Muscle layer of duodenum (tissue), 2 donors: ENCODE measurements around the gene ZNF232.
"Not testable (repeated sequence)": the region's sequence is repeated elsewhere in the genome, so short reads cannot be mapped to it uniquely, and the experiment has no call there.

ENCODE experiments used
- H3K27ac ChIP-seq: one replicate; pipeline ENCODE4 v1.7.0; 2013; ENCODE audit warnings: mild to moderate bottlenecking, low read length
- H3K27me3 ChIP-seq: one replicate; pipeline ENCODE4 v1.7.0; 2013; ENCODE audit warnings: low read depth, mild to moderate bottlenecking, control low read depth, low read length
- H3K36me3 ChIP-seq, 2 donors: one replicate each; pipeline ENCODE4 v1.7.0; 2013; ENCODE audit warnings: low read length in 2 of 2, control low read depth in 1 of 2, mild to moderate bottlenecking in 1 of 2; ENCODE audit not compliant: insufficient read depth in 2 of 2, control insufficient read depth in 1 of 2
- H3K4me1 ChIP-seq, 2 donors: one replicate each; pipeline ENCODE4 v1.7.0; 2013; ENCODE audit warnings: low read length in 2 of 2, mild to moderate bottlenecking in 2 of 2, control low read depth in 1 of 2, moderate library complexity in 1 of 2; ENCODE audit not compliant: insufficient read depth in 2 of 2, control insufficient read depth in 1 of 2
- H3K4me3 ChIP-seq, 2 donors: one replicate each; pipeline ENCODE4 v1.7.0; 2013; ENCODE audit warnings: low read length in 2 of 2, low read depth in 1 of 2, mild to moderate bottlenecking in 1 of 2
- H3K9me3 ChIP-seq, 2 donors: one replicate each; pipeline ENCODE4 v1.7.0; 2013; ENCODE audit warnings: low read length in 2 of 2, control low read depth in 1 of 2, mild to moderate bottlenecking in 1 of 2; ENCODE audit not compliant: control insufficient read depth in 1 of 2
- donor health status: healthy.

Gene ZNF232

DNA sequence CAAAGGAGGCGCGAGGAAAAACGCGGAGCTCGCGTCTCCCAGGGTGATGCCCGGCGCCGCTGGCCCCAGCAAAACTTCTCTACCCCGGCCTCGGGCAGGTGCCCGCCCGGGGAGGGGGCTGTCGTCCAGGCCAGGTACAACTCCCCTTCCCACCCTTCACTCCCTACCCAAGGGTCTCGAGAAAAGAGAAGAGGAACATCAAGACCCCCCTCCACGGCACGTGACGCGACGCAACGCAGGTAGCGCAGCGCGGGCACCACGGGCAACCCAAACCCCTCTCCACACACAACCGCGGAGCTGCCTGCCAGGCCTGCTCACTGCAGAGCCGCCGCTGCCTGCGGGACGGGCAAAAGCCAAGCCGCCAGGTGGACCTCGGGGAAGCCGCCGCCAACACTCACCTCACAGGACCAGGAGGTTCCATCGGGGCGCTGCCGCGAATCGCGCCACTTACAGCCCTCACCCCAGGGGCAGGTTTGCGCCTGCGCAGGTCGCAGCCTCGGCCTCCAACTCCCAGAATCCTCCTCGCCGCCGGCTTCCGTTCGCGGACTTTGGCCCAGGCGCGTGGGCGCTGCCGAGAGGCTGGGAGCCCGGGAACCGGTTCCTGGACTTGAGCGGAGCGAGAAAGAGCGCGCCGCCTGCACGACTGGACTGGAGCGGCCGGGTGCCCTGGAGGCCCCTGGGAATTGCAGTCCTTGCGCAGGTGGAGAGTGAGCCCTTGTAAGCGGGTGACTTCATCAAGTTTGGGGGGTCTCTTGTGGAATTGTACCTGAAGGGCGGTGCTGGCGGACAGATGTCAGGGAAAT lies at the start of gene ZNF232:
TSS of gene ZNF232 (minus strand) at position 477 of the 803 bp plus-strand sequence. CDS start at position 421, 56 bp downstream.
- no peaks in the 10 kb centered on the region for H3K9me3 ChIP-seq
- H3K27ac ChIP-seq = peak within 1 kb of the TSS; percentile 77
- H3K4me3 ChIP-seq = peak within 1 kb of the TSS; percentile 86 to 99
- peaks cover 10% of the 10 kb centered on the region for H3K27me3 ChIP-seq
- H3K36me3 ChIP-seq = peaks cover 14 to 19% of the 10 kb centered on the region in 2 donors
- H3K4me1 ChIP-seq = peaks cover 0 to 10% of the 10 kb centered on the region in 2 donors

DNA sequence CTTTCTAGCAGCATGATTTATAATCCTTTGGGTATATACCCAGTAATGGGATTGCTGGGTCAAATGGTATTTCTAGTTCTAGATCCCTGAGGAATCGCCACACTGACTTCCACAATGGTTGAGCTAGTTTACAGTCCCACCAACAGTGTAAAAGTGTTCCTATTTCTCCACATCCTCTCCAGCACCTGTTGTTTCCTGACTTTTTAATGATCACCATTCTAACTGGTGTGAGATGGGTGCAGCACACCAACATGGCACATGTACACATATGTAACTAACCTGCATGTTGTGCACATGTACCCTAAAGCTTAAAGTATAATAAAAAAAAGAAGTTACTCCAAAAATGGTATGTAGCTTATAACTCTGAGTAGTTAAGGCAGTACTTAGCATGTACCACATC lies 49.0 kb upstream of the ZNF232 start:
- not testable (repeated sequence) for H3K4me1 ChIP-seq, H3K36me3 ChIP-seq, H3K4me3 ChIP-seq, H3K27ac ChIP-seq, H3K27me3 ChIP-seq, H3K9me3 ChIP-seq

- H3K27me3 ChIP-seq, H3K36me3 ChIP-seq, H3K4me1 ChIP-seq, H3K27ac ChIP-seq, H3K4me3 ChIP-seq, H3K9me3 ChIP-seq: not testable (repeated sequence)
Observed at GRCh38 chr17:5146122-5146521, 34.4 kb upstream of the ZNF232 start.

DNA sequence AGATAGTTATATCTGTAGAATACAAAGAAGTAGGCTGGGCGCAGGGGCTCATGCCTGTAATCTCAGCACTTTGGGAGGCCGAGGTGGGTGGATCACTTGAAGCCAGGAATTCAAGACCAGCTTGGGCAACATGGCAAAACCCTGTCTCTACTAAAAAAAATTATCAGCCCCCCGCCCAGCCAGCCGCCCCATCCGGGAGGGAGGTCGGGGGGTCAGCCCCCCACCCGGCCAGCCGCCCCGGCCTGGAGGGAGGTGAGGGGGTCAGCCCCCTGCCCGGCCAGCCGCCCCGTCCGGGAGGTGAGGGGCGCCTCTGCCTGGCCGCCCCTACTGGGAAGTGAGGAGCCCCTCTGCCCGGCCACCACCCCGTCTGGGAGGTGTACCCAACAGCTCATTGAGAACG lies 31.2 kb upstream of the ZNF232 start:
- not testable (repeated sequence) for H3K27ac ChIP-seq, H3K9me3 ChIP-seq, H3K4me1 ChIP-seq, H3K4me3 ChIP-seq, H3K27me3 ChIP-seq, H3K36me3 ChIP-seq

- no peak overlapping the region for H3K27ac ChIP-seq
- H3K4me1 ChIP-seq = no peaks in the 10 kb centered on the region
- H3K27me3 ChIP-seq = no peaks in the 10 kb centered on the region
- no peaks in the 10 kb centered on the region for H3K9me3 ChIP-seq
- H3K4me3 ChIP-seq = no peak overlapping the region
- H3K36me3 ChIP-seq = no peaks in the 10 kb centered on the region
Observed at GRCh38 chr17:5139458-5139732, 27.7 kb upstream of the ZNF232 start.

- H3K27me3 ChIP-seq = no peaks in the 10 kb centered on the region
- H3K36me3 ChIP-seq = no peaks in the 10 kb centered on the region
- H3K4me1 ChIP-seq = no peaks in the 10 kb centered on the region
- H3K27ac ChIP-seq = no peak overlapping the region
- H3K4me3 ChIP-seq = no peak overlapping the region
- H3K9me3 ChIP-seq = no peaks in the 10 kb centered on the region
Observed at GRCh38 chr17:5138616-5139457, 27.2 kb upstream of the ZNF232 start.

- not testable (repeated sequence) for H3K4me1 ChIP-seq, H3K9me3 ChIP-seq, H3K36me3 ChIP-seq, H3K4me3 ChIP-seq, H3K27ac ChIP-seq, H3K27me3 ChIP-seq
Observed at GRCh38 chr17:5138198-5138544, 26.5 kb upstream of the ZNF232 start.

- not testable (repeated sequence) for H3K4me3 ChIP-seq
Observed at GRCh38 chr17:5137511-5138197, 26.0 kb upstream of the ZNF232 start.

DNA sequence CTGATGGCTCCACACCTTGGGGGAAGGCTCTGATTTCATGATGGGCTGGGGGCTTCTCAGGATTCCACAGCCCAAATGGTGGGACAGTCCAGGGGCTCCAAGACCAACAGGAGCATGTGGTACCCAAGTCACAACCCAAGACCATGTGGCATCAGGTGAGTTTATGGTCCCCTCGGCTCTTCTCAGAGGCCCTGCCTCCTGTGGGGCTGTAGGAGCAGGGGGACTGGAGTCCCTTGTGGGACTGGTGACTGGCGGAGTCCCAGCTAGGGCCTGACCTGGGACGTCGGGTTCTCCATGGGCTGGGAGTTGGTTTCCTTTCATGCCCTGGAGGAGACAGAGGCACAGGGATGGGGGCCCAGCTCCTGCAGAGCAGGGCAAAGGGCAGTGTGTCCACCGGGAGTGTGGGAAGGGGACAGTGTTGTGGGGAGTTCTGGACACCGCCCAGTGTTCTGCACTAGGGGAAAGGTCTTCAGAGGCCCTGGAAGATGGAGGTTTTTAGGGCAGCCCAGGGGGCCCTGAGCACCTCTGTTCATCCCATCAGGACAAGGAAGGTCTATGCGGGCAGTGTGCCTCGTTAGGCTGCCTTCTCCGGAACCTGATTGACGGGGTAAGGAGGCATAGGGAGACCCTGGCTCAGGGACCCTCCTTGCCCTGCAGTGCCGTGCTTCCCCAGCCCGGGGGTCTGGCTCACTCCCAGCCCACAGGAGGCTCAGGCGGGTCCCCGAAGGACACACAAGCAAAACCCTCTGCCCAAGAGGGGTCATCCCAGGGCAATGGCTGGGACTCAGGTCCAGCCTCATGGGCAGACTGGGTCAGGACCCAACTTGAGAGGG lies 25.1 kb upstream of the ZNF232 start:
- H3K4me3 ChIP-seq, H3K27me3 ChIP-seq, H3K36me3 ChIP-seq, H3K4me1 ChIP-seq, H3K27ac ChIP-seq, H3K9me3 ChIP-seq: not testable (repeated sequence)

More at GRCh38 chr17:5137511-5138197, 26.0 kb upstream of the ZNF232 start:
- H3K36me3 ChIP-seq, H3K9me3 ChIP-seq, H3K27me3 ChIP-seq, H3K27ac ChIP-seq, H3K4me1 ChIP-seq: not testable (repeated sequence)

GRCh38 chr17:5135726-5136579 lies 24.3 kb upstream of the ZNF232 start:
- Histone ChIP-seq H3K27ac (no peak overlapping the region), H3K27me3 (no peaks in the 10 kb centered on the region), H3K9me3 (no peaks in the 10 kb centered on the region), H3K36me3 (no peaks in the 10 kb centered on the region), H3K4me1 (no peaks in the 10 kb centered on the region), H3K4me3 (no peak overlapping the region)
